Measurements from ENCODE around the gene A2ML1.

The A2ML1 gene

DNA sequence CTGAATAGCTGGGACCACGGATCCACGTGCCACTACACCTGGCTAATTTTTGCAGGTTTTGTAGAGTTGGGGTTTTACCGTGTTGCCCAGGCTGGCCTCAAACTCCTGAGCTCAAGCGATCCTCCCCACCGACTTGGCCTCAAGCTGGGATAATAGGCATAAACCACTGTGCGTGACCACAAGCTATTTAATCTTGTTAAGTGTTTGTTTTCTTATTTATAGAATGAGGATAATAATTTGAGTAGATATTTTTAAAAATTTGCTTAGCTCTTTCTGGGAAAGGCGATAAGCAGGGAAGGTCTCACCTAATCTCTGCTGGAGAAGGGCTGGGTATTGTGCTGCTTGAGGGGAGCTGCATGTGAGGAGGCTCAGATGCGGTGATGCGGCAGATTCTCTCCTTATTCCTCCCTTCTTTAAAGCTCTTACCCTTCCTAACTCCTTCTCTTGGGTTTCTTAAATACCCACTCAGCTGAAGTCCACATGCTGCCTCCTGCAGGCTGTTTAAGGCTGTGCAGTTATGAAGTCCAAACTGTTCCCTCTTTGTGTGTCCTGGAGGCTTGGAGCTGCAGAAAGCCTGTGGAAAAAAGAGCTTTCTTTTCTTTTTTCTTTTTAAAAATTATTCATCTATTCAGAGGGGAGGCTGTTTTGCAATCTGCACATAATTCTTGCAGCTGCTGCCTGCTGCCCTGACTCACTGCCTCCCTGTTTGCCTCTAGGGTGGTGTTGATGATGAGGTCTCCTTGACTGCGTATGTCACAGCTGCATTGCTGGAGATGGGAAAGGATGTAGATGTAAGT is 37.9 kb downstream of the A2ML1 start:
- DNase-seq, result peak; percentile 75

DNA sequence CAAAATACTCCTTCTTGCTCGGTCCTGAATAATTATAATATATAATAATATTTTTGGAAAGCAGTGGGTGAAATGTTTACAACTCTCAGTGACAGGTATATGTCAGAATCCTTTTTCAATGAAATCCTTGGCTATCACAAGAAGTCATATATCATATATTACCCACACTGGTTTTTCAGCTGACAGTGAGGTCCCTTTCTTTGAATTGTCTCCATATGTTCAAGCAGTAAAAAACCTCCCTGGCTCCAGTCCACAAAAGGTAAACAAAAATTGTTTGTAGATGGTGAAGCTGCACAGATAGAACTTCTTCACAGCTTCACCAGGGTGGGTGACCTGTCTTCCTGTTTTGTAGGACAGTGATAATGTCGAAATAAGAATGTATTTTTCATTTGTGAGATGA is 44.0 kb downstream of the A2ML1 start:
- peak; percentile 28 for DNase-seq

DNA sequence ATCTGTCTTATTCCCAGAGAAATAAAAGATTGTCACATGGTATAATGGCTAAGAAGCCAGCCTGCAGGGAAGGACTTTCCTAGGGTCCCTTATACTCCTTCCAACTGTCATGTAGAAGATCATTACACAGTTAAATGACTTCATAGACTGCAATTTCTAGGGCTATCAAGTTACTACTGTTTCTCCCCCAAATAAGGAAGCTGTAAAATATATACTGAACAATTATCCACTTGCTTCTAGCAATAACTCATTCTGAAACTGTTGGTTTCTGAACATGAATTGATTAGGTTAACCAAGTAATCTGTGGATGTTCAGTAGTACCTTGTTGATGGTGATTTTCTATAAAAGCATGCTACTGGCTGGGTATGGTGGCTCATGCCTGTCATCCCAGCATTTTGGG is 44.6 kb downstream of the A2ML1 start:
- DNase-seq, result peak; percentile 55

DNA sequence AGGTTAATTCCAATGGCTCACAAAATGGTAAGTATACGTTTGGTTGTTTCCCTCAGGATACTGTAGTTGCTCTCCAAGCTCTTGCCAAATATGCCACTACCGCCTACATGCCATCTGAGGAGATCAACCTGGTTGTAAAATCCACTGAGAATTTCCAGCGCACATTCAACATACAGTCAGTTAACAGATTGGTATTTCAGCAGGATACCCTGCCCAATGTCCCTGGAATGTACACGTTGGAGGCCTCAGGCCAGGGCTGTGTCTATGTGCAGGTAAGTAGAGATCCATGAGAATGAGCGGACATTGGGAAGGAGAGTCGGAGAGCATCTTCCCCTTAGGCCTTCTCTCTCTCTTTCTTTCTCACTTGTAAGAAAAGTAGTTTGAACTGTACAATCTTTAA is 45.4 kb downstream of the A2ML1 start:
- no peak for DNase-seq

DNA sequence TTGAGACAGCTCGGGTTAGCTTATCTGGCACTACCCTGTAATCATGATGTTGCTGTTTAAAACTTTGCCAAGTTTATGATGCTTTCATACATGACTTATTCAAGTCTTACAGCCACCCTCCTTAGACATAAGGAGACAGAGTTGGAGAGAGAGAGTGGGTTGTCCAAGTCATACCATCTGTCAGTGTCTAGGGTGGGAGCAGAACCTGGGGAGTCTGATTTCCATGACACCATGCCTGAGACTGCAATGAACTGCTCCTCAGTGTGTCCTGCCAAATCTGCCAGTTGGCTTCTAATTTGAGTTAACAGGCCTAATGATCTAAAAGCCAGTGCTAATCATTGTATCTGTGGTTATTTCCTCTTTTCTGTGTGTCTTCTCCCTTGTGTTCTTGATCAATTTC is 48.2 kb downstream of the A2ML1 start:
- DNase-seq, result no peak

DNA sequence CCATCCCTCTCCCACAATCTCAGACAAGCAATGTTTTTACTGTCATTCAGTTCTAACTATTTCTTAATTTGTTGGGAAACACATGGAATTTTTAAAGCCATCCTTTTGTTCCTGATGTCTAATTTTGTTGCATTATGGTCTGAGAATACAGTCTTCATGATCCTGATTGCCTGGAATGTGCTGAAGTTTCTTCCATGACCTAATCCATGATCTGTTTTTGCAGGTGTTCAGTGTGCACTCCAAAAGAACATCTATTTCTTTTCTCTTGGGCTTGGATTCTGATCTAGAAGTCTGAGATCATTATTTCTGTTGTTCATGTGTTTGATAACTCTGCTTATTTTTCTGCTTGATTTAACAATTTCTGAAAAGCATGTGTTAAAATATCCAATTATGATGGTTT is 48.6 kb downstream of the A2ML1 start:
- DNase-seq, result no peak

DNA sequence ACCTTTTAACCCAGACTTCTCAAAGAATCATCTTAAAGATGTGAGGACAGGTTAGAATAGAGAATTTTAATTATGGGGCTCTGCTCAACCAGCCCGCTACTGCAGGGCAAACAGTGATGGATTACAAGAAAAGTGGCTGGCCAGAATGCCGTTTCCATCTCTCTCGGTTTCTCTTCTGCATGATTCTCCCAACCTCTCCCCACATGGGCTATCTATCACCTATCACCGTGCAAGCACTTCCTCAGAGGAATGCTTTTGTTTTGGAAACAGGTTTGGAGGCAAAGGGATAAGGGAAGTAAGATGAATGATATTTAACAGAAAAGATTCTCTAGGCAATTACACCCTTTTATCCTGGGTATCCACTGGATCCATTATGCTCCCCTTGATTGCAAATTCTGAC is 54.5 kb downstream of the A2ML1 start:
- no peak for DNase-seq

DNA sequence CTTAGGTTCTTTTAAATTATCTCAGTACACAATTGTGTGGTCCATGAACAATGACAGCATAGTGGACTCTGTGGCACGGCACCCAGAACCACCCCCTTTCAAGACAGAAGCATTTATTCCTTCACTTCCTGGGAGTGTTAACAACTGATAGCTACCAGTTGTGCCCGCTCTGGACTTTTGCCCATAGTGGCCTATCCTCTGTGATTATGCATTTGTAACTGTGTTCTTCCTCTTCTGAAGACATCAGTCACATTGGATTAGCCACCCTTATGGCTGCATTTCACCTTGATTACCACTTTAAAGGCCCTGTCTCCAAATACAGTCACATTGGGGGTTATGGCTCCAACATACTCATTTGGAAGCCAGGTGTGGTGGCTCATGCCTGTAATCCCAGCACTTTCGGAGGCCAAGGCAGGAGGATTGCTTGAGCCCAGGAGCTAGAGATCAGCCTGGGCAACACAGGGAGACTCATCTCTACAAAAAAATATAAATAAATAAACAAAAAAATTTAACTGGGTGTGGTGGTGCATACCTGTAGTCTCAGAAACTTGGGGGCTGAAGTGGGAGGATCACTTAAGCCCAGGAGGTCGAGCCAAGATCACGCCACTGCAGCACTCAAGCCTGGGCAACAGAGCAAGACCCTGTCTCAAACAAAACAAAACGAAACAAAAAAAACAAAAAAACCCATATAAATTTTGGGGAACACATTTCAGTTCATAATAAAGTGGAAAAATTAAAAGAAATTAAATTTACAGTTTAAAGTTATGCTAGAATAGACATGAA is 64.3 kb downstream of the A2ML1 start:
- peak; percentile 83 for DNase-seq

DNA sequence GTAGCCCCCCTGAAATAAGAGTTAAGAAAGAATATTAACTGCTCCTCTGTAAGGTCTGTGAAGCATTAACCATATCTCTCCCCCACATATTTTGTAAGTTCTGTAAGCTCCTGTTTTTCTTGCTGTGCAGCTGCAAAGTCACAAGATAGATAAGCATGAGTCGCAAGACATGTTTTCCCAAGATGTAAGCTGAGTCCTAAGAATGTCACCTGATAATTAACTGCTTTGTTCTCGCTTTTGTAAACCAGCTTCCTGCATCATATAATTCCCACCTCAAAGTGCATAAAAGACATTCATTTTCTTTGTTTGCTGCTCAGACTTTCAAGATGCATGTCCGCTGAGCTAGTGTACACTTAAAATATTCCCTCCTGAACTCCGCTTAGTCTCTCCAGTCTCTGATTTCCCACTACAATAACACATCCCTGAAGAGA is 64.9 kb downstream of the A2ML1 start:
- peak; percentile 88 for DNase-seq

DNA sequence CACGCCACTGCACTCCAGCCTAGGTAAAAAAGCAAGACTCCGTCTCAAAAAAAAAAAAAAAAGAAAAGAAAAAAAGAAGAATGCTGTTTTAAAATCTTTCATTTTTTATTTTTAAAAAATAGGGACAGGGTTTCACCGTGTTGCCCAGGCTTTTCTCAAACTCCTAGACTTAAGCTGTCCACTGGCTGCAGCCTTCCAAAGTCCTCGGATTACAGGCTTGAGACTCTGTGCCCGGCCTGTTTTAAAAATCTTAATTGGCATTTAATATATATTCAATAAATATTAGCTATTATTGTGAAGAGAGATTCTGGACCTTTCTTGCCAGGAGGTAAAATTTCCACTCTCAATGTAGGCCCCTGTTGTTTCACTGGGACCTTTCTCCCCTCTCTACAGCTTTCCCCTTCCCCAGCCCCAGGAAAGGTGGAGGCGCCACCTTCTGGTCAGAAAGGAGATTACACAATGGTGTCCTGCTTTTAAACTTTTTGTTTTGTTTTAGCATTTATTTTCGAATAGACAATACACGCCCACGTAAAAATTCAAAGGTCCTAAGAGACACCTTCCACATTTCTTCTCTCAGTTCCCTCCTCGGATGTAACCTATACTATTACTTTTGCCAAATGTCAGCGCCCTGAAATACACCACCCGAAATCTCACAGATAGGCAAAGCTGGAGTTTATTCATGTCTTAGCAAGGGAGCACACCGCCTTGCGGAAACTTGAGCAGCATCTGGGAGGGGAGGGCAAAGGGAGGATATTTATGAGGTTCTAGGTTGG is 68.1 kb downstream of the A2ML1 start:
- DNase-seq, result peak; percentile 87

DNA sequence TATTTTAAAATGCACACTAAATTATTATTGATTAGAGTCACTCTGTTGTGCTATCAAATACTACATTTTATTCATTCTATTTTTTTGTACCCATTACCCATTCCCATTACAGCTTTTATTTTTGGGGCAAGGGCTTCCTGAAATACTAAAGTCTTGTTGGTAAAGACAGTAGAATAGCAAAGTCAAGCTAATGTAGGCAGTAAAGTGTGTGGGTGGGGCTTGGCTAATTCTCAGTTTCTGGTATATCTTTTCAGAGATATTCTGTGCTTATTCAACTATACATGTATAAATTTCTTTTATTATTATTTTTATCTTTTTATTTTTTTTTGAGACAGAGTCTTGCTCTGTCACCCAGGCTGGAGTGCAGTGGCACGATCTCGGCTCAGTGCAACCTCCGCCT is 69.6 kb downstream of the A2ML1 start:
- no peak for DNase-seq

DNA sequence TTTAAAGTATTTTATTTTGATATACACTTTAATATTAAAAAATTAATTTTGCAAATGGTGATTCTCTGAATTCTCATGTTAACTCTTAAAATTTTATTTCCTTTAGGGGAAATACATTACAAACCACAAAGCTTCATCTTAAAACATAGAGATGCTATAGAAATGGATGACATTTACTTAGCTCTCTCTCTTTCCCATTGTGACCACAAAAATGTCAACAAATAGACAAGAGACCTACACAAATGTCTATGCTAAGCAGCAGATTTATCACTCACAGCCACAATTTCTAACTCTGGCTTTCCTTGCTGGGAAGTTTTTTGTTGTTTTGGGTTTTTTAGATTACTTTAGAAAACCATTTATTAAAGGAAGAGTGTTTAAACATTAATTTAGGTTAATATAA is 72.0 kb downstream of the A2ML1 start:
- DNase-seq, result no peak

DNA sequence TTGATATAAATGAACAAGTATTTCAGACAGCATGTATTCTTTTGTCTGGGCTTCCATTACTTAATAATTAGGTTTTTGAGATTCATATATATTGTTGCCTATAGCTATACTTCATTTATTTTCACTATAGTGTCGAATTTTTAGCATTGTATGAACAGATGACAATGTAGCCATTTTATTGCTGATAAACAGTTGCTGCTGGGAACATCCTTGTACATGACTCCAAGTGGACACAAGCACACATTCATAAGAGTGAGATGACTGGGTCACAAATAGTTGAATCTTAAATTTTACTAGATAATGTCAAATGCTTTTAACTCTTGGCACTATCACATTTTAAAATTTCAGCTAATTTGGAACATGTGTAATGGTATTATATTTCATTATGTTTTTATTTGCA is 72.6 kb downstream of the A2ML1 start:
- DNase-seq, result no peak

DNA sequence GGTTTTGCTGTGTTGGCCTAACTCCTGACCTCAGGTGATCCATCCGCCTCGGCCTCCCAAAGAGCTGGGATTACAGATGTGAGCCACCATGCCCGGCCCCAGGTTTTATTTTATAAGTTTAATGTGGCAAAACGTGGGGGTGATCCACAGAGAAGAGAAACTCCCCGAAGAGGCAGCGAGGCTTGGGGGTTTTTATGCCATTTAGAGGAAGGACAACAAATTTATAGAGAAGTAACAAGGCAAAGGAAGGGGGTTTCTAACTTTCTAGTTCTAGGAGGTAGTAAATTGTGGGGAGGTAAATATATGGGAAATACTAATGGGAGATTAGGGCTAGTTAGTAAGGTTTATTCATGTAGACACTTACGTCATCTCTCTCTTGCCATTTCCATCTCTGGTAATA is 74.7 kb downstream of the A2ML1 start:
- no peak for DNase-seq

DNA sequence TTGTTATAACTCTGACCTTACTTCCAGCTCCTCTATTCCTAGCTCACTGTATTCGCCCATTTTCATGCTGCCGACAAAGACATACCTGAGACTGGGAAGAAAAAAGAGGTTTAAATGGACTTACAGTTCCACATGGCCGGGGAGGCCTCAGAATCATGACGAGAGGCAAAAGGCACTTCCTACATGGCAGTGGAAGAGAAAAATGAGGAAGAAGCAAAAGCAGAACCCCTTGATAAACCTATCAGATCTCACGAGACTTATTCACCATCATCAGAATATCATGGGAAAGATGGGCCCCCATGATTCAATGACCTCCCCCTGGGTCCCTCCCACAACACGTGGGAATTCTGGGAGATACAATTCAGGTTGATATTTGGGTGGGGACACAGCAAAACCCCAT is 77.4 kb downstream of the A2ML1 start:
- peak; percentile 73 for DNase-seq

DNA sequence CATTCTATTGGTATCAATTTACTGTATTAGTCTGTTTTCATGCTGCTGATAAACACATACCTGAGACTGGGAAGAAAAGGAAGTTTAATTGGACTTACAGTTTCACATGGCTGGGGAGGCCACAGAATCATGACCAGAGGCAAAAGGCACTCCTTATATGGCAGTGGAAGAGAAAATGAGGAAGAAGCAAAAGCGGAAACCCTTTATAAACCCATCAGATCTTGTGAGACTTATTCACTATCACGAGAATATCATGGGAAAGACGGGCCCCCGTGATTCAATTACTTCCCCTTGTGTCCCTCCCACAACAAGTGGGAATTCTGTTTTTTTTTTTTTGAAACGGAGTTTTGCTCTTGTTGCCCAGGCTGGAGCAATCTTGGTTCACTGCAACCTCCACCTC is 80.3 kb downstream of the A2ML1 start:
- peak; percentile 89 for DNase-seq

DNA sequence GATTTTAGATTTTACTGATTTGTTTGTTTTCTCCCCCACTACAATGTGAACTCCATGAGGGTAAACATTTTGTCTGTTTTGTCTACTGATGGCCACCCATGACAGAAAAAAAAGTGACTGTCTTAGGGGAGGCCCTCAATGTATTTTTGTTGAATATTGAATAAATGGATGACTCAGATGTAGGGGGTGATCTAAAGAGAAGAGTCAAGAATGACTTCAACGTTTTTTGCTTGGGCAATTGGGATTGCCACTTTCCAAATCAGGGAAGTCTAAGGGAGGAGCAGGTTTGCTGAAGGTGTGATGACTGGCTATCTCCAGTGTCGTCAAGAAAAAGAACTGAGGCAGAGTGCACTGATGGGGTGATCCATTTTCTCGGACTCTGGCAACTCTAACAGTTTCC is 81.2 kb downstream of the A2ML1 start:
- no peak for DNase-seq

DNA sequence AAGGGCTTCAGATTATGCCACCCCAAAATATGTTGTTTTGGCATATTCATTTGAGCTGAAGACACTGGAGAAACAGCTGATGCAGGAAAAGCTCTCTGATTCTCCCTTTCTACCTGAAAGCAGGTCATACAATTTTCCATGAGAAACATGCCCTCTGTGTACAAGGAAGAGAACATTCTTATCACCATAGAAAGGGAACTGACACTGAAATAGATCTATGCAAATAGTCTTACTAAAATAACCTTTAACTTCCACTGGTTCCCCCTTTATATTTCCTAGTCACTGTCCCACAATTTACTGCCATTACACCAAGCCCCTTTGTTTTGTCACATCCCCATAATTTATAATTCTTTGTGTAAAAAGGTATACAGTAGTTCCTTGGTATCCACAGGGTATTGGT is 82.2 kb downstream of the A2ML1 start:
- DNase-seq, result no peak

DNA sequence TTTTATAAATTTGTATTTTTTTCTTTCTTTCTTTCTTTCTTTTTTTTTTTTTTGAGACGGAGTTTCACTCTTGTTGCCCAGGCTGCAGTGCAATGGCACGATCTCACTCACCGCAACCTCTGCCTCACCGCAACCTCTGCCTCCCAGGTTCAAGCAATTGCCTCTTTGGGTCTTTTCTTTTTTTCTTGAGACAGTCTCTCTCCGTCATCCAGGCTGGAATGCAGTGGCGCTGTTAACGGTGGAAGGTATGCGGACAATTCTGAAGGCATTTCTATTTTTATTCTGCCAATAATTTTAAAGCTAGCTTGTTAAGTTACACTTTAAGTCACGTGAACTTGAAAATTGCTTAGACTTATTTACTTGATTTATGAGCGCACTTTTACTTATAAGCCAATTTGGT is 83.1 kb downstream of the A2ML1 start:
- DNase-seq, result no peak

DNA sequence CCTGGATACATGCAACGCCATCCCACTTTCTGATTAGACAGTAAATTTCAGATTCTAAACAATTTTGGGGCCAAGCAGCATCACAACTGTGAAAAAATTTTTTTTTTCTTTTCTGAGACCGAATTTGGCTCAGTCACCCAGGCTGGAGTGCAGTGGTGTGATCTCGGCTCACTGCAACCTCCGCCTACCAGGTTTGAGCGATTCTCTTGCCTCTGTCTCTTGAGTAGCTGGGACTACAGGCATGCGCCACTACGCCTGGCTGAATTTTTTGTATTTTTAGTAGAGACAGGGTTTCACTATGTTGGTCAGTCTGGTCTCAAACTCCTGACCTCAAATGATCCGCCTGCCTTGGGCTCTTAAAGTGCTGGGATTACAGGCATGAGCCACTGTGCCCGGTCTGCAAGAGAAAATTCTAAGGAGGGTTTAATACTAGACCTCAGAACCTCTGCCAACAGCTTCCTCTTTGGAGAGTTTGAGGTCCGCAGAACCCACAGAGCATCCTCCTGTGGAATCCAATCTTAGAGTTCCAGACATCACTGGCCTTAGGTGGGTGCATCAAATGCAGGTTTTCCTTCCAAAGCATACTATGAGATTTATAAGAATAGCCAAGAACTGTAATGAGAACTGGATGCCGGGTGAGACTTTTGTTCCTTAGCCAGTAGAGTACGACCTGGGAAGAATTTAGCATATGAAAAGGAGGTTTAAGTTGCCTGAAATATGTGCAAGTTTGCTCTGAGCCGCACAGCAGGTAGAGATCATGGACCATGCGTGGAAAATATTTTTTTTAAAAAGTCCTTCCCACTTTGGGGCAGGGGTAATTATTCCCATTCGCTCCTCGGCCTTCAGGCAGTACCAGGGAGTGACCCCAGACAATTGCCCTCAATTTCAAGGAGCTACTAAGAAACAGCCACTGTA is 84.1 kb downstream of the A2ML1 start:
- no peak for DNase-seq

DNA sequence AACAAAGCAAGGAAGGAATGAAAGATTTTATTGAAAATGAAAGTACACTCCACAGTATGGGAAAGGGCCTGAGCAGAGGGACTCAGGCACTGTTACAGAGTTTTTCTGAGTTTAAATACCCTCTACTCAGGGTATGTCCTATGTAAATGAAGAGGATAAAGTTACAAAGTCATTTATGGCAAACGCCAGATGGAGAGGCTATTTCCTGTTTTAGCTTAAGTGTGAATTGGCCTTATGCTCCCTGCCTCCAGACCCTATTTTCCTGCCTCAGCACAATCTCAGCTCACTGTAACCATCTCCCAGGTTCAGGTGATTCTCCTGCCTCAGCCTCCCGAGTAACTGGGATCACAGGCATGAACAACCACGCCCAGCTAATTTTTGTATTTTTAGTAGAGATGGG is 85.1 kb downstream of the A2ML1 start:
- DNase-seq, result no peak

DNA sequence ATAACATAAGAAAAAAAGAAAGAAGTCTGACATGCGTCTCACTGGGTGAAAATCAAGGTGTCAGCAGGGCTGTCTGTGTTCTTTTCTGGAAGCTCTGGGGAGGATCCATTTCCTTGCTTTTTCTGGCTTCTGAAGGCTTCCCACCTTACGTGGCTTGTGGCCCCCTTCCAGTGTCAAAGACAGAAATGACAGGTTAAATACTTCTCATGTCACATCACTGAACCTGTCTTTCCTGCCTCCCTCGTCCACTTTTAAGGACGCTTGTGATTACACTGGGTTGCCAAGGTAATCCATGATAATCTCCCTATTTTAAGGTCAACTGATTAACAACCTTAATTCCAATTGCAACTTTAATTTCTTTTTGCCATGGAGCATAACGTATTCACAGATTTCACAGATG is 87.3 kb downstream of the A2ML1 start:
- DNase-seq, result no peak

Data from OCI-M1 (cell line).